ENCODE data around the gene DSEL. TPM values are rescaled to one million over a fixed set of nuclear protein-coding genes. Genes with fewer than 3 reads are reported as not detected.

DSEL gene
- total and polyA plus RNA-seq, 12 donors = 1.0 to 11.5 (median 4.2) TPM

- WGBS, 4 donors = 90 to 96% (median 95%) methylated on average over 2 of the region's 2 CpGs
- TF ChIP-seq POLR2A (IDR thresholded peaks at IDR 0.05) = no peak
- TF ChIP-seq, protein P1, sequence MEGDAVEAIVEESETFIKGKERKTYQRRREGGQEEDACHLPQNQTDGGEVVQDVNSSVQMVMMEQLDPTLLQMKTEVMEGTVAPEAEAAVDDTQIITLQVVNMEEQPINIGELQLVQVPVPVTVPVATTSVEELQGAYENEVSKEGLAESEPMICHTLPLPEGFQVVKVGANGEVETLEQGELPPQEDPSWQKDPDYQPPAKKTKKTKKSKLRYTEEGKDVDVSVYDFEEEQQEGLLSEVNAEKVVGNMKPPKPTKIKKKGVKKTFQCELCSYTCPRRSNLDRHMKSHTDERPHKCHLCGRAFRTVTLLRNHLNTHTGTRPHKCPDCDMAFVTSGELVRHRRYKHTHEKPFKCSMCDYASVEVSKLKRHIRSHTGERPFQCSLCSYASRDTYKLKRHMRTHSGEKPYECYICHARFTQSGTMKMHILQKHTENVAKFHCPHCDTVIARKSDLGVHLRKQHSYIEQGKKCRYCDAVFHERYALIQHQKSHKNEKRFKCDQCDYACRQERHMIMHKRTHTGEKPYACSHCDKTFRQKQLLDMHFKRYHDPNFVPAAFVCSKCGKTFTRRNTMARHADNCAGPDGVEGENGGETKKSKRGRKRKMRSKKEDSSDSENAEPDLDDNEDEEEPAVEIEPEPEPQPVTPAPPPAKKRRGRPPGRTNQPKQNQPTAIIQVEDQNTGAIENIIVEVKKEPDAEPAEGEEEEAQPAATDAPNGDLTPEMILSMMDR (IDR thresholded peaks at IDR 0.05) = no peak
- intact Hi-C loops (cut with DNase I) = no loop called here
- Histone ChIP-seq H3K9me3 (replicated peaks in 1 of 3) (no peaks in the 10 kb centered on the region), H3K27me3 (no peaks in the 10 kb centered on the region), H3K4me3 (no peak overlapping the region), H3K36me3 (replicated peaks in 1 of 2) (no peaks in the 10 kb centered on the region), H3K27ac (no peak overlapping the region), H3K4me1 (replicated peaks in 1 of 2) (no peaks in the 10 kb centered on the region)
- no peak for DNase-seq
These were observed 8.4 kb downstream of the DSEL start for GRCh38 chr18:67508146-67508545.

DNA sequence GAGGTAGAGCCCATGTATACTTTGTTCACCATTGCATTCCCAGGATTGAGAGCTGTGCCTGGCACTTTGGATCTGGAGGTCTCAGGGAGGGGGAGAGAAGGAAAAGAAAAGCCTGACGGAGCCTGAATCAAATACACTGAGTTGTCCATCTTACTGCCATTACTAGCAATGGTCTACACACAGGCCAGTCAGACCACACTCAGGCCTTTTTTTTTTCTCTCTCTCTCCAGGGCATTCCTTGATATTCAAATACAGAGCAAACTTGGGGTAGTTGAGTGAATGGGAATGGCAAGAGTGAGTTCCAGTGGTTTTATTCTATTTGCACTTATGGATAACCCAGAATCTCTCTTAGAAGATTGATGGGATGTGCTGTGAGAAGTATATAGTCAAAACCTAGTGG, 11.8 kb downstream of the DSEL start:
- H3K36me3 ChIP-seq (replicated peaks in 1 of 2) = no peaks in the 10 kb centered on the region
- no peaks in the 10 kb centered on the region for H3K27me3 ChIP-seq
- no peak overlapping the region for H3K4me3 ChIP-seq
- 80 to 93% (median 89%) methylated on average over 1 of the region's 1 CpG for WGBS, 4 donors
- no peak overlapping the region for H3K27ac ChIP-seq
- H3K9me3 ChIP-seq (replicated peaks in 1 of 3) = no peaks in the 10 kb centered on the region
- intact Hi-C loops (cut with DNase I) = no loop called here
- TF ChIP-seq, protein P1 (IDR thresholded peaks at IDR 0.05) = no peak
- TF ChIP-seq POLR2A (IDR thresholded peaks at IDR 0.05) = no peak
- no peaks in the 10 kb centered on the region for H3K4me1 ChIP-seq (replicated peaks in 1 of 2)
- DNase-seq = no peak

- no peak overlapping the region for H3K4me3 ChIP-seq
- 71 to 88% (median 77%) methylated on average over 2 to 3 of the region's 3 CpGs for WGBS, 4 donors
- DNase-seq = no peak
These were observed 15.9 kb downstream of the DSEL start for GRCh38 chr18:67500522-67501205.

DNA sequence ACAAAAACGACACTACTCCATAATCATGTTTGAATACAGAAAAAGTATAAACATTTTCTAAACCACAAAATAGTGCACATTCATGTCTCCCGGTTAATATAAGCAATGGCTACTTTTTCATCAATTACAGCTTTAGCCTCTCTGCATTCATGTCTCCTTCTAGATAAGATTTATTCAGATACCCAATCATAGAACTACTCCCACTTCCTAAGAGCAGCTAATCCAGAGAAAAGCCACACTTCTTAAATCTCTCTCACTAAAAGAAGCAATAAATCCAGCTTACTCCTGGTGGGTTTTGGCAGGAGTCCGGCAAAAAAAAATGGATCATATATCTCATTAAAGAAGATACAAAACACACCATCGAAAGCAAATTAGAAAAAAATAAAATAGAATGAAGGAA, 20.1 kb downstream of the DSEL start:
- no peaks in the 10 kb centered on the region for H3K4me1 ChIP-seq (replicated peaks in 1 of 2)
- H3K9me3 ChIP-seq (replicated peaks in 1 of 3) = no peaks in the 10 kb centered on the region
- 66 to 76% (median 73%) methylated on average over 4 of the region's 4 CpGs for WGBS, 4 donors
- intact Hi-C loops (cut with DNase I) = no loop called here
- H3K36me3 ChIP-seq (replicated peaks in 1 of 2) = no peaks in the 10 kb centered on the region
- H3K27me3 ChIP-seq = no peaks in the 10 kb centered on the region
- no peak overlapping the region for H3K4me3 ChIP-seq
- H3K27ac ChIP-seq = no peak overlapping the region
- TF ChIP-seq, protein P1 (IDR thresholded peaks at IDR 0.05) = no peak
- no peak for TF ChIP-seq POLR2A (IDR thresholded peaks at IDR 0.05)
- DNase-seq = no peak

More at GRCh38 chr18:67500522-67501205, 15.9 kb downstream of the DSEL start:
- intact Hi-C loops (cut with DNase I) = no loop called here
- TF ChIP-seq, protein P1 (IDR thresholded peaks at IDR 0.05) = no peak
- TF ChIP-seq POLR2A (IDR thresholded peaks at IDR 0.05) = no peak
- H3K27ac ChIP-seq = no peak overlapping the region
- H3K4me1 ChIP-seq (replicated peaks in 1 of 2) = no peaks in the 10 kb centered on the region
- H3K36me3 ChIP-seq (replicated peaks in 1 of 2) = no peaks in the 10 kb centered on the region
- no peaks in the 10 kb centered on the region for H3K27me3 ChIP-seq
- H3K9me3 ChIP-seq (replicated peaks in 1 of 3) = no peaks in the 10 kb centered on the region
